SU-DHL-6 (cell line): Measurements from ENCODE around the gene KCNG4.

ENCODE experiments used
- H2AFZ ChIP-seq: fragments of 200-600 bp; sonication (generic); 2 replicates; pipeline ENCODE4 v1.6.1; 2014; ENCODE audit warnings: low read depth, mild to moderate bottlenecking, moderate library complexity, mixed read lengths, antibody characterized with exemption, low read length; ENCODE audit not compliant: severe bottlenecking
- H3F3A ChIP-seq: fragments of 200-600 bp; shearing (Covaris generic); 2 replicates; pipeline ENCODE4 v1.6.0; 2016; ENCODE audit warnings: antibody characterized with exemption, mild to moderate bottlenecking; ENCODE audit not compliant: insufficient read depth
- H3K27ac ChIP-seq: fragments of 200-600 bp; sonication (generic); 2 replicates; pipeline ENCODE4 v1.5.1; 2016; ENCODE audit warnings: low read depth, mild to moderate bottlenecking, low read length, moderate library complexity, mixed read lengths
- H3K27me3 ChIP-seq: fragments of 200-600 bp; sonication (generic), shearing (Covaris generic); 2 replicates; pipeline ENCODE4 v1.6.0; 2014; ENCODE audit warnings: mild to moderate bottlenecking, low read length
- H3K36me3 ChIP-seq: fragments of 200-600 bp; sonication (generic); 2 replicates; pipeline ENCODE4 v1.6.1; 2014; ENCODE audit warnings: mild to moderate bottlenecking, low read length, mixed read lengths
- H3K4me2 ChIP-seq: fragments of 300-600, 200-600 bp; shearing (Covaris generic), sonication (generic); 2 replicates; pipeline ENCODE4 v1.6.0; 2014; ENCODE audit warnings: low read length, low read depth, mild to moderate bottlenecking; ENCODE audit not compliant: poor library complexity, severe bottlenecking
- H3K4me3 ChIP-seq: fragments of 200-600 bp; sonication (generic); 2 replicates; pipeline ENCODE4 v1.5.1; 2014; ENCODE audit warnings: antibody characterized with exemption, low read length, mild to moderate bottlenecking, mixed read lengths; ENCODE audit not compliant: insufficient read depth, poor library complexity, severe bottlenecking
- H3K79me2 ChIP-seq: fragments of 200-600 bp; sonication (generic); 2 replicates; pipeline ENCODE4 v1.6.1; 2014; ENCODE audit warnings: mild to moderate bottlenecking, low read length, moderate library complexity; ENCODE audit not compliant: insufficient read depth
- H3K9ac ChIP-seq: fragments of 200-600 bp; sonication (generic); 2 replicates; pipeline ENCODE4 v1.7.0; 2014; ENCODE audit warnings: mild to moderate bottlenecking, low read length
- H3K9me2 ChIP-seq: fragments of 200-600 bp; sonication (generic); replicated peaks from 2 replicates; pipeline ENCODE4 v1.6.1; 2014; ENCODE audit warnings: low read length; ENCODE audit not compliant: insufficient read depth
- H3K9me3 ChIP-seq: fragments of 200-600 bp; sonication (generic); 2 replicates; pipeline ENCODE4 v1.6.1; 2014; ENCODE audit warnings: low read length, mixed read lengths; ENCODE audit not compliant: insufficient read depth
- H4K20me1 ChIP-seq: fragments of 200-600 bp; sonication (generic); 2 replicates; pipeline ENCODE4 v1.6.1; 2014; ENCODE audit warnings: low read depth, mild to moderate bottlenecking, antibody characterized with exemption, low read length, moderate library complexity, mixed read lengths
- EZH2phosphoT487 ChIP-seq: fragments of 200-600 bp; sonication (generic), shearing (Covaris generic); conservative IDR thresholded peaks from 2 replicates; pipeline ENCODE4 v1.6.1; 2018; ENCODE audit warnings: mild to moderate bottlenecking, antibody characterized with exemption, low read length, moderate library complexity, mixed read lengths
- TF ChIP-seq, protein P1 (sequence below): fragments of 200-600 bp; sonication (generic); IDR thresholded peaks from one replicate; pipeline ENCODE4 v1.5.1; 2017; ENCODE audit warnings: antibody characterized with exemption, mild to moderate bottlenecking, low read length, moderate library complexity; ENCODE audit not compliant: insufficient read depth, poor library complexity, severe bottlenecking

KCNG4 gene

DNA sequence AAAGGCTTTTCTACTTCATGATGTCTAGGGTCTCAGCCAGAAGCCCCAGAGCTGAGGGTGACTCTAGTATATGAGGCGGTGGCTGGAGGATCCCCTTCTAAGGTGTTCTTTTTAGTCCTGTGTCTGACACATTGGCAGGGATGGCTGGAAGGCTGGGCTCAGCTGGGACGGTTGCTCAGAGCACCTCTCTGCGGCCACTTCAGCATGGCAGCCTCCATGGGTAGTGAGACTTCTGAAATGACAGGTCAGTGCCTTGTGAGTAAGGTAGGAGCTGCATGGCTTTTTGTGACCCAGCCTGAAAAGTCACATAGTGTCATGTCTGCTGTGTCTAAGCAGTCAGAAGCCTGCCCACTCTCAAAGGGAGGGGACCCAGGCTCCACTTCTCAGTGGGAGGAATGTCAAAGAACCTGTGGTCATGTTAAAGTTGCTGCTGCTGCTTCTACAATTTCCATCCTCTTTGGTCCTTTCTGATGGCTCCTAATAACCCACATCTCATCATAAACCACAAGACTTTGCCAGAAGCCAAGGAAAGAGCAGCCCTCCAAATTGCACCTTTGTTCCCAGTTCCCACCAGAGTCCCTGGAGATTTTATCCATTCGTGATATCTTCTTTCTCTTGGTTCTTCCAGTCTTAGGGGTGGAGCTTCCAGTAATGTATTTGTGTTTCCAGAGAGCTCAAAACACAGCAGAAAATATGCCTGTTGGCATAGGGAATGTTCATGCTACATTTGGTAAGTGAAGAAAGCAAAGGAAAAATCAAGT is 15.4 kb upstream of the KCNG4 start:
- no peak overlapping the region for H3K9ac ChIP-seq
- H3K4me3 ChIP-seq = no peak overlapping the region
- H2AFZ ChIP-seq = no peak overlapping the region
- H3K36me3 ChIP-seq = no peaks in the 10 kb centered on the region
- H3K9me3 ChIP-seq = no peaks in the 10 kb centered on the region
- TF ChIP-seq, protein P1, sequence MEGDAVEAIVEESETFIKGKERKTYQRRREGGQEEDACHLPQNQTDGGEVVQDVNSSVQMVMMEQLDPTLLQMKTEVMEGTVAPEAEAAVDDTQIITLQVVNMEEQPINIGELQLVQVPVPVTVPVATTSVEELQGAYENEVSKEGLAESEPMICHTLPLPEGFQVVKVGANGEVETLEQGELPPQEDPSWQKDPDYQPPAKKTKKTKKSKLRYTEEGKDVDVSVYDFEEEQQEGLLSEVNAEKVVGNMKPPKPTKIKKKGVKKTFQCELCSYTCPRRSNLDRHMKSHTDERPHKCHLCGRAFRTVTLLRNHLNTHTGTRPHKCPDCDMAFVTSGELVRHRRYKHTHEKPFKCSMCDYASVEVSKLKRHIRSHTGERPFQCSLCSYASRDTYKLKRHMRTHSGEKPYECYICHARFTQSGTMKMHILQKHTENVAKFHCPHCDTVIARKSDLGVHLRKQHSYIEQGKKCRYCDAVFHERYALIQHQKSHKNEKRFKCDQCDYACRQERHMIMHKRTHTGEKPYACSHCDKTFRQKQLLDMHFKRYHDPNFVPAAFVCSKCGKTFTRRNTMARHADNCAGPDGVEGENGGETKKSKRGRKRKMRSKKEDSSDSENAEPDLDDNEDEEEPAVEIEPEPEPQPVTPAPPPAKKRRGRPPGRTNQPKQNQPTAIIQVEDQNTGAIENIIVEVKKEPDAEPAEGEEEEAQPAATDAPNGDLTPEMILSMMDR = no peak
- TF ChIP-seq EZH2phosphoT487 = no peak
- H3F3A ChIP-seq = no peaks in the 10 kb centered on the region
- H3K27me3 ChIP-seq = no peaks in the 10 kb centered on the region
- no peak overlapping the region for H3K27ac ChIP-seq
- H4K20me1 ChIP-seq = no peaks in the 10 kb centered on the region
- no peaks in the 10 kb centered on the region for H3K79me2 ChIP-seq
- H3K4me2 ChIP-seq = no peak overlapping the region
- H3K9me2 ChIP-seq = no peaks in the 10 kb centered on the region

DNA sequence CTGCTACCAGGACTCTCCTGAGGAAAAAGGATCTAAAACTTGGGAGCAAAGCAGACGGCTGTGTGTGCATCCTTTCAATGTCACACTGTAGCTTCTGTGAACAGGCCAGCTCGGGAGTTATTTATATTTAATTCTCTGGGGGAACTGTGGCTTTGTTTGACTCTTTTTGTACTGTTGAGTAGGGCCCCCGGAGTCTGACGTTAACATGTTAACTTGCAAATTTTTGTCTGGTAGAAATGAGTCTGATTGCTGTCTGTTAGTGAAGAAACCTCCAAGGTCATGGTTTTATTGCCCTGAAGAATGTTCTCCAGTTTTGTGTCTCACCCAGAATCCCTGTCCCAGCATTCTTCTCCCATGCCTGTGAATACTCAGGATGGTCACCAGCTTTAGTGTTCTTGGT is 14.2 kb upstream of the KCNG4 start:
- TF ChIP-seq EZH2phosphoT487 = no peak
- TF ChIP-seq, protein P1 = no peak
- Histone ChIP-seq H2AFZ (no peak overlapping the region), H3F3A (no peaks in the 10 kb centered on the region), H3K4me3 (no peak overlapping the region), H3K9me3 (no peaks in the 10 kb centered on the region), H3K9ac (no peak overlapping the region), H3K9me2 (no peaks in the 10 kb centered on the region), H3K27ac (no peak overlapping the region), H3K27me3 (no peaks in the 10 kb centered on the region), H3K4me2 (no peak overlapping the region), H3K36me3 (no peaks in the 10 kb centered on the region), H4K20me1 (no peaks in the 10 kb centered on the region), H3K79me2 (no peaks in the 10 kb centered on the region)

DNA sequence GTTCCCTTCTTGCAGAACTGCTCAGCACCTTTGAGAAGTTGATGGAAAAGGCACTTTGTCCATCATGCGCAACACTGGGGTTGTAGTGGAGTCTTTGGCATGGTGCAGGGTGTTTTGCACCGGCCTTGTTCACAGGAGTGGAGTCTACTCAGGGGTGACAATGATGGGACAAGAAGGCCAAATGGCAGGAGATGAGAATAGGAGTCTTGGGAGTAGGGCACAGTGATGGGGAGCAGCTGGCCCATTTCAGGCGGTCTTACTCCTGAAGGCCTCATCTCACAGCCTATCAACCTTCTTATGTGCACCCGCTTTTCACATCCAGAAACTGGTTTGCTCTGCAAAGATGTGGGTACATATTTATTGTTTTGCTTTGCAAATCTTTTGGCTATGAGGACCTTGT is 13.4 kb upstream of the KCNG4 start:
- Histone ChIP-seq H3K9me2 (no peaks in the 10 kb centered on the region), H3K36me3 (no peaks in the 10 kb centered on the region), H3K4me2 (no peak overlapping the region), H3K9ac (no peak overlapping the region), H2AFZ (no peak overlapping the region), H4K20me1 (no peaks in the 10 kb centered on the region), H3K4me3 (no peak overlapping the region), H3K27ac (no peak overlapping the region), H3F3A (no peaks in the 10 kb centered on the region), H3K79me2 (no peaks in the 10 kb centered on the region), H3K9me3 (no peaks in the 10 kb centered on the region), H3K27me3 (no peaks in the 10 kb centered on the region)
- TF ChIP-seq, protein P1 = no peak
- TF ChIP-seq EZH2phosphoT487 = no peak
